Measurements from ENCODE around the gene ABCB1. TPM values are rescaled to one million over a fixed set of nuclear protein-coding genes. Genes with fewer than 3 reads are reported as not detected.
A peak's percentile ranks its signal among the peaks of the same experiment; 100 is the strongest.

ABCB1 gene
- total and polyA plus RNA-seq, 2 of the 13 experiments (the other 11 are each of a cell fraction or from before 2014, with no cell fraction given) = 42.8 to 52.6 TPM

DNA sequence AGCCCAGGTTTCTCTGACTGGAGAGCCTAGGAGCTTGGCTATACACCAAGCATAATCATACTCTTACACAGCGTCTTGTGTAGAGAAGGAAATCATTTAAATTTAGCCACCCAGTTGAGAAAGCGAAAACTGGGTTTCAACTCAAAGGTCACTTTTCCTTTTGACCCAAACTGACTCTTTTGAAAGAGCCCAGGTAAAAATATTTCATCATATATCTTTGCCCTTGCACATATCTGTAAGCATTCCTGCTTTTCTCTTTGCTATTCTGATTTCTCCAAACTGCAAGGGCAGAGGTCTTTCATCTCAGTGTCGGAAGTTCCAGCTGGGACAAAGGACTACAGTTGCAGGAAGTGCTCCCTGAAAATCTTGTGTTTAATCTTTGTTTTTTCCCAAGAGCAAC lies 103.2 kb downstream of the ABCB1 start (continued):
- TF ChIP-seq ZNF720 (CRISPR knock-in tag; IDR thresholded peaks at IDR 0.05) (no peak), CEBPB (IDR thresholded peaks at IDR 0.05; ENCODE audit: borderline replicate concordance, low read depth, low read length) (peak; percentile 94), TBX3 (IDR thresholded peaks at IDR 0.05; ENCODE audit: borderline replicate concordance) (no peak), ZNF292 (CRISPR knock-in tag; IDR thresholded peaks at IDR 0.05; ENCODE audit: borderline replicate concordance, low read depth) (no peak), KAT8 (CRISPR knock-in tag; IDR thresholded peaks at IDR 0.05) (peak; percentile 37; the same call in 1 of the 2 replicates), MXD4 (CRISPR knock-in tag; IDR thresholded peaks at IDR 0.05) (no peak), NBN (conservative IDR thresholded peaks at IDR 0.05) (no peak), MED13 (CRISPR knock-in tag; IDR thresholded peaks at IDR 0.05) (no peak), ZNF501 (CRISPR knock-in tag; IDR thresholded peaks at IDR 0.05) (no peak), MAZ (IDR thresholded peaks at IDR 0.05; ENCODE audit: borderline replicate concordance, low read depth, low read length) (no peak), MAZ (CRISPR knock-in tag; IDR thresholded peaks at IDR 0.05; ENCODE audit: low read depth) (no peak), ZFP41 (CRISPR knock-in tag; IDR thresholded peaks at IDR 0.05; ENCODE audit: borderline replicate concordance) (no peak), SPEN (CRISPR knock-in tag; IDR thresholded peaks at IDR 0.05; ENCODE audit: low read depth) (no peak), REL (CRISPR knock-in tag; conservative IDR thresholded peaks at IDR 0.05) (no peak), SOX5 (CRISPR knock-in tag; IDR thresholded peaks at IDR 0.05; ENCODE audit: borderline replicate concordance) (peak; percentile 77), RFX5 (IDR thresholded peaks at IDR 0.05; ENCODE audit: low read depth, low read length) (no peak), ZNF33B (CRISPR knock-in tag; IDR thresholded peaks at IDR 0.05) (no peak), ZSCAN21 (CRISPR knock-in tag; IDR thresholded peaks at IDR 0.05; ENCODE audit: borderline replicate concordance) (no peak), TOPORS (CRISPR knock-in tag; IDR thresholded peaks at IDR 0.05) (no peak), ZNF589 (CRISPR knock-in tag; conservative IDR thresholded peaks at IDR 0.05) (no peak), TCF7L2 (IDR thresholded peaks at IDR 0.05; ENCODE audit: low read depth, low read length) (no peak), ZNF282 (IDR thresholded peaks at IDR 0.05; ENCODE audit: partially characterized antibody) (no peak)
- TF ChIP-seq, protein P1, sequence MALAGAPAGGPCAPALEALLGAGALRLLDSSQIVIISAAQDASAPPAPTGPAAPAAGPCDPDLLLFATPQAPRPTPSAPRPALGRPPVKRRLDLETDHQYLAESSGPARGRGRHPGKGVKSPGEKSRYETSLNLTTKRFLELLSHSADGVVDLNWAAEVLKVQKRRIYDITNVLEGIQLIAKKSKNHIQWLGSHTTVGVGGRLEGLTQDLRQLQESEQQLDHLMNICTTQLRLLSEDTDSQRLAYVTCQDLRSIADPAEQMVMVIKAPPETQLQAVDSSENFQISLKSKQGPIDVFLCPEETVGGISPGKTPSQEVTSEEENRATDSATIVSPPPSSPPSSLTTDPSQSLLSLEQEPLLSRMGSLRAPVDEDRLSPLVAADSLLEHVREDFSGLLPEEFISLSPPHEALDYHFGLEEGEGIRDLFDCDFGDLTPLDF (CRISPR knock-in tag; IDR thresholded peaks at IDR 0.05) = no peak
- TF ChIP-seq, protein P2, sequence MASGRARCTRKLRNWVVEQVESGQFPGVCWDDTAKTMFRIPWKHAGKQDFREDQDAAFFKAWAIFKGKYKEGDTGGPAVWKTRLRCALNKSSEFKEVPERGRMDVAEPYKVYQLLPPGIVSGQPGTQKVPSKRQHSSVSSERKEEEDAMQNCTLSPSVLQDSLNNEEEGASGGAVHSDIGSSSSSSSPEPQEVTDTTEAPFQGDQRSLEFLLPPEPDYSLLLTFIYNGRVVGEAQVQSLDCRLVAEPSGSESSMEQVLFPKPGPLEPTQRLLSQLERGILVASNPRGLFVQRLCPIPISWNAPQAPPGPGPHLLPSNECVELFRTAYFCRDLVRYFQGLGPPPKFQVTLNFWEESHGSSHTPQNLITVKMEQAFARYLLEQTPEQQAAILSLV (CRISPR knock-in tag; IDR thresholded peaks at IDR 0.05; ENCODE audit: borderline replicate concordance) = no peak
- TF ChIP-seq, protein P3, sequence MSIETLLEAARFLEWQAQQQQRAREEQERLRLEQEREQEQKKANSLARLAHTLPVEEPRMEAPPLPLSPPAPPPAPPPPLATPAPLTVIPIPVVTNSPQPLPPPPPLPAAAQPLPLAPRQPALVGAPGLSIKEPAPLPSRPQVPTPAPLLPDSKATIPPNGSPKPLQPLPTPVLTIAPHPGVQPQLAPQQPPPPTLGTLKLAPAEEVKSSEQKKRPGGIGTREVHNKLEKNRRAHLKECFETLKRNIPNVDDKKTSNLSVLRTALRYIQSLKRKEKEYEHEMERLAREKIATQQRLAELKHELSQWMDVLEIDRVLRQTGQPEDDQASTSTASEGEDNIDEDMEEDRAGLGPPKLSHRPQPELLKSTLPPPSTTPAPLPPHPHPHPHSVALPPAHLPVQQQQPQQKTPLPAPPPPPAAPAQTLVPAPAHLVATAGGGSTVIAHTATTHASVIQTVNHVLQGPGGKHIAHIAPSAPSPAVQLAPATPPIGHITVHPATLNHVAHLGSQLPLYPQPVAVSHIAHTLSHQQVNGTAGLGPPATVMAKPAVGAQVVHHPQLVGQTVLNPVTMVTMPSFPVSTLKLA (IDR thresholded peaks at IDR 0.05) = no peak
- TF ChIP-seq, protein P4, sequence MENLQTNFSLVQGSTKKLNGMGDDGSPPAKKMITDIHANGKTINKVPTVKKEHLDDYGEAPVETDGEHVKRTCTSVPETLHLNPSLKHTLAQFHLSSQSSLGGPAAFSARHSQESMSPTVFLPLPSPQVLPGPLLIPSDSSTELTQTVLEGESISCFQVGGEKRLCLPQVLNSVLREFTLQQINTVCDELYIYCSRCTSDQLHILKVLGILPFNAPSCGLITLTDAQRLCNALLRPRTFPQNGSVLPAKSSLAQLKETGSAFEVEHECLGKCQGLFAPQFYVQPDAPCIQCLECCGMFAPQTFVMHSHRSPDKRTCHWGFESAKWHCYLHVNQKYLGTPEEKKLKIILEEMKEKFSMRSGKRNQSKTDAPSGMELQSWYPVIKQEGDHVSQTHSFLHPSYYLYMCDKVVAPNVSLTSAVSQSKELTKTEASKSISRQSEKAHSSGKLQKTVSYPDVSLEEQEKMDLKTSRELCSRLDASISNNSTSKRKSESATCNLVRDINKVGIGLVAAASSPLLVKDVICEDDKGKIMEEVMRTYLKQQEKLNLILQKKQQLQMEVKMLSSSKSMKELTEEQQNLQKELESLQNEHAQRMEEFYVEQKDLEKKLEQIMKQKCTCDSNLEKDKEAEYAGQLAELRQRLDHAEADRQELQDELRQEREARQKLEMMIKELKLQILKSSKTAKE (CRISPR knock-in tag; IDR thresholded peaks at IDR 0.05; ENCODE audit: borderline replicate concordance) = no peak
